GM21367 (cell line): ENCODE results near the gene PPP1R9A.

Source experiments
- ATAC-seq: cut with Tn5 transposase; IDR thresholded peaks from one replicate; pipeline ENCODE4 v1.9.1; 2021; ENCODE audit not compliant: unreplicated experiment

The PPP1R9A gene

GRCh38 chr7:94907026-94907810 is at the start of gene PPP1R9A:
TSS of gene PPP1R9A (plus strand) at chr7:94907594. CDS start at chr7:94910114, 2,520 bp downstream.
- ATAC-seq, result no peak

DNA sequence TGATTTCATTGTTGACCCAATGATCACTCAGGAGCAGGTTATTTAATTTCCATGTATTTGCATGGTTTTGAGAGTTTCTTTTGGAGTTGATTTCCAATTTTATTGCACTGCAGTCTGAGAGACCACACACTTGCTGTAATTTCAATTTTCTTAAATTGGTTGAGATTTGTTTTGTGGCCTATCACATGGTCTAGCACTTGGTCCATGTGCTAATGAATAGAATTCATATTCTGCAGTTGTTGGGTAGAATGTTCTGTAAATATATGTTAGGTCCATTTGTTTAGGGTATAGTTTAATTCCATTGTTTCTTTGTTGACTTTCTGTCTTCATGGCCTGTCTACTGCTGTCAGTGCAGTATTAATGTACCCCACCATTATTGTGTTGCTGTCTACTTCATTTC is 36.3 kb upstream of the PPP1R9A start:
- ATAC-seq, result no peak

- ATAC-seq, result no peak
These were observed 34.2 kb upstream of the PPP1R9A start for GRCh38 chr7:94873239-94873638.

DNA sequence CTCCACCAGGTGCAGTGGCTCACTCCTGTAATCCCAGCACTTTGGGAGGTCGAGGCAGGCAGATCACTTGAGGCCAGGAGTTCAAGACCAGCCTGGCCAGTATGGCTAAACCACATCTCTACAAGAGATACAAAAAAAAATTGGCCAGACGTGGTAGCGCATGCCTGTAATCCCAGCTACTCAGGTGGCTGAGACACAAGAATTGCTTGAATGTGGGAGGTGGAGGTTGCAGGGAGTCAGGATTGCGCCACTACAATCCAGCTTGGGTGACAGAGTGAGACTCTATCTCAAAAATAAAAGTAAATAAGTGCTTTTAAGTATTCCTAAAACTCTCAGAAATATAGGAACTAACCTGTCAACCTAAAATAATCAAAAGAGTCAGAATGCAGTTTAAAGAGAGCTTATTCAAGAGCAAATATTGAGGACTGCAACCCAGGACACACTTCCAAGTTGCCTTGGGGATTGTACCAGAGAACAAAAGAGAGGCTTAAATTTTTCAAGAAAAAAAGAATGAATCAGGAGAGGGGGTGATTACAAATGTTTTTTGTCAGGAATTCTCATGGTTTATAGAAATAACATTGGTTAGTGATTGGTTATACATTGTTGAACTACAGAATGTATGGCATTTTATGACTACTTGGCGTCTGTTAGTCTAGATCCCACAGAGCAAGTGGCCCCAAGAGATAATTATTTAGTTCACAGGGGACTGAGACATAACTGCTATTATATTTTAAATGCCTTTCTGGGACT is 33.2 kb upstream of the PPP1R9A start:
- ATAC-seq, result no peak

DNA sequence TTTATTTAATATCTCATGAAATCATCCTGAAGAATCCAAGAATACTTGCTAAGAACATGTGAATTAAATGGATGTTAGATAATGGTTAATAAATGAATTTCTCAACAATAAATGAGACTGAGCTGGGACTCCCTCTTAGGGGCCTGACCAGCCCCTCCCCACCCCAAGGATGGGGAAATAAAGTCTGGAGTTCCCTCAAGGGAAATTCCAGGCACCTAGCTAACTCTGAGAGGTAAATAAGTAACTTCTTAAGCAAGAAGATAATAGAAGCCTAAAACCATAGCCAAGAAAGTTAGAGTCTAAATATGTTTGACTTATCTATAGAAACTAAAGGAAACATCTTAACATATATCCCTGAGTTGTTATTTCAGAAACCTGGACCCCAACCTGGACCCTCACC is 32.2 kb upstream of the PPP1R9A start:
- ATAC-seq, result no peak

GRCh38 chr7:94877731-94878670 is 29.4 kb upstream of the PPP1R9A start:
- no peak for ATAC-seq

DNA sequence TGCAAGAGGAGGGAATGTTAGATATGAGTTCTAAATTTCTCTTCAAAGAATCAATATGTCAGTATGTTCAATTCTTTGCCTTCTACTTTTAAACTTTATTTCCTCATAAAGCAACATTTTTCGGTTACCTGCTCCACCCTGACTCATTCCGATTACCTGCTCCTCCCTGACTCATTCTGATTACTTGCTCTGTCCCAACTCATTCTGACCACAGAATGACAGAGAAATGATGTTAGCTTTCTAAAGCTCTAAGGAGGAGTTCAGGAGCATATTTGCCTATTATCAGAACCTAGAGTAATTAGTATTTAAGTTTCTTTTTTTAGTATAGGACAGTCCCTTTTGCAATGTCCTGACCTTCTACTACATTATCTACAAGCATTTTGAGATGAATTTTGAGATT is 24.5 kb upstream of the PPP1R9A start:
- no peak for ATAC-seq

- no peak for ATAC-seq
These were observed 23.8 kb upstream of the PPP1R9A start for GRCh38 chr7:94883616-94884015.

GRCh38 chr7:94888551-94888950 is 18.8 kb upstream of the PPP1R9A start:
- no peak for ATAC-seq

DNA sequence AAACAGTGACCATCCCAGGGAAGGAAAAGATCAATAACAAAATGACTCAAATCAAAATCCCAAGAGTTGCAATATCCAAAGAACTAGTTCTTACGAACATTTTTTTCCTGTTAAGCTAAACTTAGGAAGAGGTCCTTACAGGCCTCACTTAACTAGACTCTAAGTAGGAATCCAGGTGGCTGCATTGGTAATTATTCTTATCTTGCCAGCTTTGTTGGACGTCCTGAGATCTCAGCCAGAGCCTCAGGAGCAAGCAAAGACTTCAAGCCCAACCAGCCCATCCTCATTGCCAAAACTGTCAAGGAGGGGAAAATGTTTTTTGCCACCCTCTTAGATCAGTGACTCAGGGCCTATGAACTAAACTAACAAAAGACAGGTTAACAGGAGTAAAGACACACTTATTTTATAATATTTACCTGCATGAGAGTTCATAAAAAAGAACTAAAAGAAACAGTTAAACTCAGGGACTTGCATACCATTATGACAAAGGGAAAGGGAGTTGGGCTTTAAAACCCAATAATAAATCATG is 18.3 kb upstream of the PPP1R9A start:
- ATAC-seq, result no peak

DNA sequence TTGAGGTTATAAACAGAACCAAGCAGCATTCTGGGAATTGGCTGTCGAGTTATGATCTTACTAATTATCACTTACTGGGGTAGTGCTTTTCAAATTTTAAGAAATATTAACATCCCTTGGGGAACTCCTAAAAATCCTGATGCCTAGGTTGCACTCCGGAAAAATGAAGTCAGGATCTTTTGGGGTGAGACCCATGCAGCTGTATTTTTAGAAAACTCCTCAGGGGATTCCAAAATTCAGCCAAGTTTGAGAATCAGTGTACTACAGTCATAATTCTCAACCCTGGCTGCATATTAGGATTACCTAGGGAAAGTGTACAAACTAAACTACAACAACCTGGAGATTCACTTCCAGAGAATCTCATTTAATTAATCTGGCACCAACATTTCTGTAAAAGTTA is 17.2 kb upstream of the PPP1R9A start:
- ATAC-seq, result no peak

GRCh38 chr7:94893661-94894060 is 13.7 kb upstream of the PPP1R9A start:
- ATAC-seq, result no peak

DNA sequence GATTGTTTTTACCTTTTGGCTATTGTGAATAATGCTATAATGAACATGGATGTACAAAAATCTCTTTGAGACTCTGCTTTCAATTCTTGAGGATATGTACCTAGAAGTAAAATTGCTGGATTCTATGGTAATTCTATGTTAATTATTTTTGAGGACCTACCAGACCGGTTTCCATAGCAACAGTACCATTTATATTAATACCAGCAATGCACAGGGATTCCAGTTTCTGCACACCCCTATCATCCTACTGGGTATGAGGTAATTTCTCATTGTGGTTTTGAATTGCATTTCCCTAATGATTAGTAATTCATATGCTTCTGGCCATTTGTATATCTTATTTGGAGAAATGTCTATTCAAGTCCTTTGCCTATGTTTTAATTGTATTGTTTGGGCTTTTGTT is 9.9 kb upstream of the PPP1R9A start:
- ATAC-seq, result no peak

- ATAC-seq, result no peak
These were observed 9.1 kb upstream of the PPP1R9A start for GRCh38 chr7:94898340-94898739.

DNA sequence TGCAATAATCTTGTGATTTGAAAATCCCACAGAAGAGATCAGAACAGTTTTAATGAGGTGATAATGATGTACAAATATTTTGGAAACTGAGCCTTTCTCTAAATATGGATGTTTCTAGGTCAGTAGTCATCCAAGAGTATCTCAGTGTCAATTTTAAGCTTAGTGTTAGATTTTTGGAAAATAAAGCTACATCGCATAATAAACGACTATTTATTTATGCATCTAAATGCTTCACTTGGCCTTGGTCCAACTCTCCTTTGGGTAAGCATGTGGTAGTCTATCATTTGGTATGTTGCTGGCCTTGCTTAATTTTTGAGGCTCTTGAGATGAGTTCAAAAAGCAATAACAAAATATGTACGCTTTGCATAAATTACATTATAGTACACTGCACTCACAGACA is 5.4 kb upstream of the PPP1R9A start:
- no peak for ATAC-seq

DNA sequence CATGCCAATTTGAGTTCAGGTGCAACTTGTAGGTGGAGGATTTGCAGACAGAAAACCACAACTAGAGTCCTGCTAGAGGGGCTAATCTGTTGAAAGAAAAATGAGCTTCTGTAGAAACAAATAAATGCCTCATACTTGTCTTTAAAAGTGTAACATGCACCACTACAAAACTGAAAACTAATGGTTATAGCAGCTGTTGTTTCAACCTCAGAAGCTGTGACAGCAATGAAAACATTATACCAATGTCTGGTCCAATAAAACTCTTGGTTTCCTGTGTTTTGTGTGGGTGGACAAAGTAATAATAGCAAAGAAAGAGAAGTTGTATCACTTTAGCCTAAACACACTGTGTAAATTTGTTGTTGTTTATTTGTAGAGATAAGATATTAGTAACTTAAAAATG is 3.4 kb upstream of the PPP1R9A start:
- no peak for ATAC-seq

- ATAC-seq, result no peak
These were observed 2.4 kb upstream of the PPP1R9A start for GRCh38 chr7:94904982-94905381.

- no peak for ATAC-seq
These were observed 1.1 kb upstream of the PPP1R9A start for GRCh38 chr7:94906065-94906851.

DNA sequence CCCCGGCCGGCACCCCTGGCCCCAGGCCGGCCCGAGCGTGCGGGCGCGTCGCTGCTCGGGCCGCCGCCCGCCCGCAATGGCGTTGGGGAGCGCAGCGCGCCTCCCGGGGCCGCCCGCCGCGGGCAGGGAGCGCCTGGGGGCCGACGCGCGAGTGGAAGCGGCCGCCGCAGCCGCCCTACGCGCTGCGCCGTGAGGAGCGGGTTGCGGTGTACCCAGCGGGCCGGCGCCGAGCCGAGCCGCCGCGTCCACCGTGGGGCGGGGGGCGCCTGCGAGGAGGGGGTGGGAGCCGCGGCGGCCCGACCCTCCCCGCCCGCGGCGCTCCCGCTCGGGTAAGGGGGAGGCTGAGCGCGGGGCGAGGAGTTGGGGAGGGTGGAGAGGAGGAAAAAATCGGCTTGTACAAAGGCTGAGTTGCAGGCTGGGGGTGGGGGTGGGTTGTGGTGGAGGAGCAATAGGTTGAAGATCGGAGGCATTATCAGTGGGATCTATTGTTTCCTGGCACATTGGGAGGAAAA is 473 bp downstream of the PPP1R9A start:
- ATAC-seq, result no peak
